Measurements from ENCODE around the gene IL17B. TPM values are rescaled to one million over a fixed set of nuclear protein-coding genes. Genes with fewer than 3 reads are reported as not detected.
A peak's percentile ranks its signal among the peaks of the same experiment; 100 is the strongest.

IL17B gene
- total and polyA plus RNA-seq, 2 of the 13 experiments (the other 11 are each of a cell fraction or from before 2014, with no cell fraction given), result 0.29 to 2.6 TPM

GRCh38 chr5:149357370-149358293 lies 21.5 kb downstream of the IL17B start, which contains the start of gene PCYOX1L (continued):
- TF ChIP-seq ZNF674 (CRISPR knock-in tag; IDR thresholded peaks at IDR 0.05; ENCODE audit: low read depth) (0 out of 2 replicates have a peak, but pooled peaks have one; percentile 64), ZNF556 (CRISPR knock-in tag; IDR thresholded peaks at IDR 0.05; ENCODE audit: borderline replicate concordance) (no peak), RNF2 (conservative IDR thresholded peaks at IDR 0.05; ENCODE audit: low read depth) (peak; percentile 81), TEAD2 (CRISPR knock-in tag; IDR thresholded peaks at IDR 0.05) (no peak), NFE2L1 (CRISPR knock-in tag; IDR thresholded peaks at IDR 0.05; ENCODE audit: borderline replicate concordance) (no peak), RBFOX2 (IDR thresholded peaks at IDR 0.05; ENCODE audit: low read depth, low read length) (peak; percentile 76), HDAC2 (CRISPR knock-in tag; IDR thresholded peaks at IDR 0.05) (peak; percentile 24; the same call in 1 of the 2 replicates), CHD2 (IDR thresholded peaks at IDR 0.05; ENCODE audit: low read depth, low read length) (no peak), SIX1 (CRISPR knock-in tag; IDR thresholded peaks at IDR 0.05; ENCODE audit: borderline replicate concordance) (no peak), CCDC6 (CRISPR knock-in tag; IDR thresholded peaks at IDR 0.05) (peak; percentile 79; the same call in 1 of the 2 replicates), ZNF441 (CRISPR knock-in tag; IDR thresholded peaks at IDR 0.05; ENCODE audit: borderline replicate concordance) (peak; percentile 83), PLRG1 (conservative IDR thresholded peaks at IDR 0.05) (no peak), DMAP1 (CRISPR knock-in tag; IDR thresholded peaks at IDR 0.05) (no peak), FIP1L1 (IDR thresholded peaks at IDR 0.05; ENCODE audit: borderline replicate concordance, insufficient read depth, low read depth, low read length) (no peak), KAT2B (IDR thresholded peaks at IDR 0.05; ENCODE audit: borderline replicate concordance, low read depth, low read length) (no peak), PITX1 (CRISPR knock-in tag; IDR thresholded peaks at IDR 0.05) (no peak), MEF2D (CRISPR knock-in tag; IDR thresholded peaks at IDR 0.05) (no peak), ZNF546 (CRISPR knock-in tag; conservative IDR thresholded peaks at IDR 0.05) (no peak), ZFP91 (CRISPR knock-in tag; IDR thresholded peaks at IDR 0.05; ENCODE audit: borderline replicate concordance) (peak; percentile 37; the same call in 1 of the 2 replicates)
- TF ChIP-seq, protein P1, sequence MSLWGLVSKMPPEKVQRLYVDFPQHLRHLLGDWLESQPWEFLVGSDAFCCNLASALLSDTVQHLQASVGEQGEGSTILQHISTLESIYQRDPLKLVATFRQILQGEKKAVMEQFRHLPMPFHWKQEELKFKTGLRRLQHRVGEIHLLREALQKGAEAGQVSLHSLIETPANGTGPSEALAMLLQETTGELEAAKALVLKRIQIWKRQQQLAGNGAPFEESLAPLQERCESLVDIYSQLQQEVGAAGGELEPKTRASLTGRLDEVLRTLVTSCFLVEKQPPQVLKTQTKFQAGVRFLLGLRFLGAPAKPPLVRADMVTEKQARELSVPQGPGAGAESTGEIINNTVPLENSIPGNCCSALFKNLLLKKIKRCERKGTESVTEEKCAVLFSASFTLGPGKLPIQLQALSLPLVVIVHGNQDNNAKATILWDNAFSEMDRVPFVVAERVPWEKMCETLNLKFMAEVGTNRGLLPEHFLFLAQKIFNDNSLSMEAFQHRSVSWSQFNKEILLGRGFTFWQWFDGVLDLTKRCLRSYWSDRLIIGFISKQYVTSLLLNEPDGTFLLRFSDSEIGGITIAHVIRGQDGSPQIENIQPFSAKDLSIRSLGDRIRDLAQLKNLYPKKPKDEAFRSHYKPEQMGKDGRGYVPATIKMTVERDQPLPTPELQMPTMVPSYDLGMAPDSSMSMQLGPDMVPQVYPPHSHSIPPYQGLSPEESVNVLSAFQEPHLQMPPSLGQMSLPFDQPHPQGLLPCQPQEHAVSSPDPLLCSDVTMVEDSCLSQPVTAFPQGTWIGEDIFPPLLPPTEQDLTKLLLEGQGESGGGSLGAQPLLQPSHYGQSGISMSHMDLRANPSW (CRISPR knock-in tag; IDR thresholded peaks at IDR 0.05; ENCODE audit: borderline replicate concordance), result no peak
- TF ChIP-seq, protein P2, sequence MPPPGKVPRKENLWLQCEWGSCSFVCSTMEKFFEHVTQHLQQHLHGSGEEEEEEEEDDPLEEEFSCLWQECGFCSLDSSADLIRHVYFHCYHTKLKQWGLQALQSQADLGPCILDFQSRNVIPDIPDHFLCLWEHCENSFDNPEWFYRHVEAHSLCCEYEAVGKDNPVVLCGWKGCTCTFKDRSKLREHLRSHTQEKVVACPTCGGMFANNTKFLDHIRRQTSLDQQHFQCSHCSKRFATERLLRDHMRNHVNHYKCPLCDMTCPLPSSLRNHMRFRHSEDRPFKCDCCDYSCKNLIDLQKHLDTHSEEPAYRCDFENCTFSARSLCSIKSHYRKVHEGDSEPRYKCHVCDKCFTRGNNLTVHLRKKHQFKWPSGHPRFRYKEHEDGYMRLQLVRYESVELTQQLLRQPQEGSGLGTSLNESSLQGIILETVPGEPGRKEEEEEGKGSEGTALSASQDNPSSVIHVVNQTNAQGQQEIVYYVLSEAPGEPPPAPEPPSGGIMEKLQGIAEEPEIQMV (CRISPR knock-in tag; IDR thresholded peaks at IDR 0.05; ENCODE audit: low read depth), result no peak
- TF ChIP-seq, protein P3, sequence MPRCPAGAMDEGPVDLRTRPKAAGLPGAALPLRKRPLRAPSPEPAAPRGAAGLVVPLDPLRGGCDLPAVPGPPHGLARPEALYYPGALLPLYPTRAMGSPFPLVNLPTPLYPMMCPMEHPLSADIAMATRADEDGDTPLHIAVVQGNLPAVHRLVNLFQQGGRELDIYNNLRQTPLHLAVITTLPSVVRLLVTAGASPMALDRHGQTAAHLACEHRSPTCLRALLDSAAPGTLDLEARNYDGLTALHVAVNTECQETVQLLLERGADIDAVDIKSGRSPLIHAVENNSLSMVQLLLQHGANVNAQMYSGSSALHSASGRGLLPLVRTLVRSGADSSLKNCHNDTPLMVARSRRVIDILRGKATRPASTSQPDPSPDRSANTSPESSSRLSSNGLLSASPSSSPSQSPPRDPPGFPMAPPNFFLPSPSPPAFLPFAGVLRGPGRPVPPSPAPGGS (CRISPR knock-in tag; IDR thresholded peaks at IDR 0.05), result peak; percentile 59; the same call in 1 of the 2 replicates
- TF ChIP-seq, protein P4, sequence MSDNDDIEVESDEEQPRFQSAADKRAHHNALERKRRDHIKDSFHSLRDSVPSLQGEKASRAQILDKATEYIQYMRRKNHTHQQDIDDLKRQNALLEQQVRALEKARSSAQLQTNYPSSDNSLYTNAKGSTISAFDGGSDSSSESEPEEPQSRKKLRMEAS (IDR thresholded peaks at IDR 0.05), result peak; percentile 89
